Measurements from ENCODE around the gene RPS6KB2.
A peak's percentile ranks its signal among the peaks of the same experiment; 100 is the strongest.
"Not testable (repeated sequence)": the region's sequence is repeated elsewhere in the genome, so short reads cannot be mapped to it uniquely, and the experiment has no call there.

The RPS6KB2 gene

GRCh38 chr11:67468456-67468758 is 40.1 kb downstream of the RPS6KB2 start:
- no peak for DNase-seq

GRCh38 chr11:67468759-67469507 is 40.6 kb downstream of the RPS6KB2 start, which contains the start of gene TMEM134:
TSS of gene TMEM134 (minus strand) at chr11:67469251. CDS start at chr11:67469192, 59 bp downstream.
- peak; percentile 85 for DNase-seq

GRCh38 chr11:67469508-67469811 is 41.2 kb downstream of the RPS6KB2 start:
- DNase-seq, result no peak

- DNase-seq, result no peak
Observed at GRCh38 chr11:67470337-67471002, 42.2 kb downstream of the RPS6KB2 start.

- DNase-seq, result no peak
Observed at GRCh38 chr11:67472882-67473281, 44.6 kb downstream of the RPS6KB2 start.

DNA sequence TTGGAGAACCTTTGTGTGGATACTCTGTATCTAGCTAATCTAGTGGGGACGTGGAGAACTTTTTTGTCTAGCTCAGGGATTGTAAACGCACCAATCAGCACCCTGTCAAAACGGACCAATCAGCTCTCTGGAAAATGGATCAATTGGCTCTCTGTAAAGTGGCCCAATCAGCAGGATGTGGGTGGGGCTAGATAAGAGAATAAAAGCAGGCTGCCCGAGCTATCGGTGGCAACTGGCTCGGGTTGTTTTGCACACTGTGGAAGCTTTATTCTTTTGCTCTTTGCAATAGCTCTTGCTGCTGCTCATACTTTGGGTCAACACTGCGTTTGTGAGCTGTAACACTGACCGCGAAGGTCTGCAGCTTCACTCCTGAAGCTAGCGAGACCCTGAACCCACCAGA is 48.4 kb downstream of the RPS6KB2 start:
- DNase-seq, result not testable (repeated sequence)

DNA sequence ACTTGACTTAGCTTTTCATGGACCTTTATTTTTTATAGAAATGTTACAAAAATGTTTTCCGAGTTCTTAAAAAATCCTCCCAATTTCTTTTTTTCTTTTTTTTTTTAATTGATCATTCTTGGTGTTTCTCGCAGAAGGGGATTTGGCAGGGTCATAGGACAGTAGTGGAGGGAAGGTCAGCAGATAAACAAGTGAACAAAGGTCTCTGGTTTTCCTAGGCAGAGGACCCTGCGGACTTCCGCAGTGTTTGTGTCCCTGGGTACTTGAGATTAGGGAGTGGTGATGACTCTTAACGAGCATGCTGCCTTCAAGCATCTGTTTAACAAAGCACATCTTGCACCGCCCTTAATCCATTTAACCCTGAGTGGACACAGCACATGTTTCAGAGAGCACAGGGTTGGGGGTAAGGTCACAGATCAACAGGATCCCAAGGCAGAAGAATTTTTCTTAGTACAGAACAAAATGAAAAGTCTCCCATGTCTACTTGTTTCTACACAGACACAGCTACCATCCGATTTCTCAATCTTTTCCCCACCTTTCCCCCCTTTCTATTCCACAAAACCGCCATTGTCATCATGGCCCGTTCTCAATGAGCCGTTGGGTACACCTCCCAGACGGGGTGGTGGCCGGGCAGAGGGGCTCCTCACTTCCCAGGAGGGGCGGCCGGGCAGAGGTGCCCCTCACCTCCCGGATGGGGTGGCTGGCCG is 49.2 kb downstream of the RPS6KB2 start:
- DNase-seq, result not testable (repeated sequence)

DNA sequence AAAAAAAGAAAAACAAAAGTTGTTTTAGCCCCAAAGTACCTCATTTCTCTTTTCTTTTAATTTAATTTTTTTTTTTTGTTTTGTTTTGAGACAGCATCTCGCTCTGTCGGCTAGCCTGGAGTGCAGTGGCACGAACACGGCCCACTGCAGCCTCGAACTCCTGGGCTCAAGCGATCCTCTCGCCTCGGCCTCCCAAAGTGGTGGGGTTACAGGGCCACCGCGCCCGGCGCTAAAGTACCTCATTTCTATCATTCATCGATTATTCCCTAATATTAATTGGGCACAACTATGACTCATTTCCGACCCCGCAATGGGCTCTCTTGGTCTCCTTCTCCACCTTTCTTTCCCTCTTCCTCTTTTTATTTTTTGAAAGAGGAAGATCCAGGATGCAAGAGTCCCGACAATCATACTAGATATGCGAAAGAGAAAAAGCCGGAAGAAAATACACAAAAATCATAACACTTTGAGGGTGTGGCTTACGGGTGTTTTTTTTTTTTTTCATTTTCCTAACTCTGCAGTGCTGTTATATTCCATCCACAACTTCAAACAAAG is 54.1 kb downstream of the RPS6KB2 start:
- no peak for DNase-seq

DNA sequence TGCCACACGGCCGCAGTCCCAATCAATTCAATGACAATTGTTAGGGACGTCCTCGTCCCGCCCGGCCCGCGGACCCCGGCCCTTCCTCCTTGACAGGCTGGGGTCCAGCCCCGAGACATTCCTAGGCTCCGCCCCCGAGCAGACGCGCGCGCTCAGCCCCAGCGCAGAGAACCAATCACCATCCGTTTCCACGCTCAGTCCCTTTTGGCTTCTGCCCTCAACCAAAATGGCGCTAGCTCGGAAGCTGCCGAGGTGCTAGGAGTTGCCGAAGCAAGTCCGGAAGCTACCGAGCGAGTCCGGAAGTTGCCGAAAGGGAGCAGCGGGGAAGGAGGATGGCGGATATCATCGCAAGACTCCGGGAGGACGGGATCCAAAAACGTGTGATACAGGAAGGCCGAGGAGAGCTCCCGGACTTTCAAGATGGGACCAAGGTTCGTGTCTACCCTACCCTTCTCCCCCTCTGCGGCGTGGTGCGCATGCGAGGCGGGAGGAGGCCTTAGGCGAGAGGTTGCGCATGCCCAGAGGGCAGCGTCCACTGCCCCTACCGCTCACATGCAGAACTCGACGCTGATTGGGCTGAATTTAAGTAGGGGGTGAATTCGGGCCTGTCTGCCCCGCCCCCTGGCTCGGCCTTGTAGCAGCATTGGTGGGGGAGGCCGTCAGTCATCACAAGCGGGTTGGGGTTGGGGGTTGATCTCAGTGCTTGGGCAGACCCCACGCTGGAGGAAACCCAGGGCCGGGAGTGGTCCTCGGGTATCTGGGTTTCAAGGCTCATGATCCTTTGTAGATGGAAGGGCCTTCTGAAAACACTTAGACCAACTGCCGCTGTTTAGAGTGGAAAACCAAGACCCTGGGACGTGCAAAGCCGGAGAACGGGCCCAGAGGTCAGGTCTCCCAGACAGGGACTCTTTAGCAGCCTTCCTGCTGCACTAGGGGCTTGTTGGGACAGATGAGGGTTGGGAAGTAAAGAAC is 54.8 kb downstream of the RPS6KB2 start, which contains the start of gene AIP:
TSS of gene AIP (plus strand) at position 200 of the 972 bp plus-strand sequence. CDS start at position 333, 133 bp downstream.
- peak; percentile 98 for DNase-seq

DNA sequence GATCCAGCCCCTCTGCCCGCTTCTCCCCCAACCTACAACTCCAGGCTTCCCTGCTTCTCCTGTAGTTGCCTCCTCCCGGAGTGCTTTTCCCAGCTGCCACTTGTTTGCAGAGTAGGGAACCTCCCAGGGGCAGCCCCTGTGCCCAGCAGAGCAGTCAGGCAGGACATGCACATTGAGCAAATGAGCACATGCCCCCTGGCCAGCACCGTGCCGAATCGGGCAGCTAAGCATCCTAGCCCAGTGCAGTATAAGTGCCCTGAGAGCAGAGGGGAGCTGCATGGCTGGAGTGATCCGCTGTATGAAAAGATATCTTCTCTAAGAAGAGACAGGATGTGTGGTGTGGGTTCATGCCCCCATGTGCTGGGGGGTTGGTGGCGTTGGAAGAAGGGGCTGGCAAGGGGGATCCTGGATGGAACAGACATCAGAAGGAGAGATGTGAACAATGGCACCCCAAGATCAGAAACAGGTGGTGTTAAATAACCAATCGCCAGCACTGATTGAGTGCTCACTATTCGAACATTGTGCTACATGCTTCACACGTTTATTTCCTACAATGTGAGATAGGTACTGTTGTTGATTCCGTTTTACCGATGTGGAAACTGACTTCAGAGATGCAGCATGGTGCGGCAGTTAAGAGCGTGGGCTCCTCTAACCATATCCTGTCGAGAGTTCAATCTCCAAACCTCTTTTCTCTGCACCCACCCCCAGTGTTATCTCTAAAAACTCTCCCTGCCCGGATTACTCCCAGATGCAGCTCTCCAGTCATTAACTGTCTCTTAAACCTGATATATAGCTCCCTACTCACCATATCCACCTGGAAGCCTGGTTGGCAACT is 55.8 kb downstream of the RPS6KB2 start:
- no peak for DNase-seq

DNA sequence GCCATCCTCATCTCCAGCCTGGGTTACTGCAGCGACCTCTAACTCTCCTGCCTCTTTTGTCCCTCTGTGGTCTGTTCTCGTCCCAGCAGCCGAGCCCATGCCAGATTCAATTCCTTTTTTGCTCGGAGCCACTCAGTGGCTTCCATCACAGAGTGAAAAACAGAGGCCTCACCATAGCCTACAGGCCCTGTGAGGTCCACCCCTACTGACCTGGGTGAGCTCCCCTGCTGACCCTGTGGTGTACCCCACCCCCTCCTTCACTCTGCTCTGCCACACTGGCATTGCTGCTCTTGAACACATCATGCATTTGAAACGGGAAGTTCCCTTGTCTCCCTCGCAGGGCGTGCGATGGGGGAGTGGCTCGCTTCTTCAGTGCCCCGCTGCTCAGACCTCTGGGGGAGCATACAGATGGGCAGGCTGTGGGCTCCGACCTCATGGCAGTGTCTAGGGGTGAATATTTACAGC is 56.6 kb downstream of the RPS6KB2 start:
- no peak for DNase-seq
